HepG2 (cell line): Measurements from ENCODE around the gene MYADML2. TPM values are rescaled to one million over a fixed set of nuclear protein-coding genes. Genes with fewer than 3 reads are reported as not detected.

Source experiments
- CHD4 ChIP-seq: fragments of 200-600 bp; sonication (generic); IDR thresholded peaks from 2 replicates; pipeline ENCODE4 v1.7.0; 2017; ENCODE audit warnings: mild to moderate bottlenecking, low read length, borderline replicate concordance
- HNRNPL ChIP-seq: fragments of 200-400 bp; formaldehyde crosslinking; IDR thresholded peaks from 2 replicates; pipeline ENCODE4 v1.6.1; 2017; ENCODE audit warnings: mild to moderate bottlenecking, low read depth, low read length
- KLF15 ChIP-seq: sonication (generic); formaldehyde crosslinking; IDR thresholded peaks from 2 replicates; pipeline ENCODE4 v1.8.1; 2023; ENCODE audit warnings: borderline replicate concordance, mild to moderate bottlenecking, inconsistent platforms, missing genetic modification reagents, mixed read lengths
- MATR3 ChIP-seq: sonication (generic); formaldehyde crosslinking; IDR thresholded peaks from 2 replicates; pipeline ENCODE4 v1.4.0; 2020; ENCODE audit warnings: missing genetic modification reagents
- MEIS2 ChIP-seq: sonication (generic); formaldehyde crosslinking; IDR thresholded peaks from 2 replicates; pipeline ENCODE4 v1.9.0; 2021; ENCODE audit warnings: mild to moderate bottlenecking, missing genetic modification reagents
- PHF21A ChIP-seq: sonication (generic); formaldehyde crosslinking; IDR thresholded peaks from 2 replicates; pipeline ENCODE4 v1.5.0; 2020; ENCODE audit warnings: mild to moderate bottlenecking, missing genetic modification reagents
- PHF8 ChIP-seq: sonication (generic); formaldehyde crosslinking; IDR thresholded peaks from 2 replicates; pipeline ENCODE4 v1.5.0; 2020; ENCODE audit warnings: missing genetic modification reagents
- RBAK ChIP-seq: sonication (generic); formaldehyde crosslinking; IDR thresholded peaks from 2 replicates; pipeline ENCODE4 v1.5.1; 2020; ENCODE audit warnings: mild to moderate bottlenecking, missing genetic modification reagents
- RBM22 ChIP-seq: fragments of 200-400 bp; formaldehyde crosslinking; optimal IDR thresholded peaks from 2 replicates; pipeline ENCODE3; 2017; ENCODE audit warnings: mild to moderate bottlenecking, low read length, moderate library complexity
- RCOR2 ChIP-seq: IDR thresholded peaks from 2 replicates; pipeline ENCODE4 v1.6.1; 2016; ENCODE audit warnings: missing biosample characterization, missing genetic modification reagents
- SMARCE1 ChIP-seq: fragments of 450-650 bp; IDR thresholded peaks from 2 replicates; pipeline ENCODE4 v1.6.1; 2017; ENCODE audit warnings: borderline replicate concordance
- SRF ChIP-seq: IDR thresholded peaks from 2 replicates; pipeline ENCODE4 v1.6.1; 2011; ENCODE audit warnings: mild to moderate bottlenecking, low read depth, low read length, moderate library complexity
- TOPORS ChIP-seq: sonication (generic); formaldehyde crosslinking; IDR thresholded peaks from 2 replicates; pipeline ENCODE4 v1.8.0; 2023; ENCODE audit warnings: mild to moderate bottlenecking, missing genetic modification reagents
- ZNF441 ChIP-seq: sonication (generic); formaldehyde crosslinking; IDR thresholded peaks from 2 replicates; pipeline ENCODE4 v1.7.0; 2021; ENCODE audit warnings: missing genetic modification reagents, borderline replicate concordance
- ZNF547 ChIP-seq: sonication (generic); formaldehyde crosslinking; IDR thresholded peaks from 2 replicates; pipeline ENCODE4 v1.5.1; 2020; ENCODE audit warnings: mild to moderate bottlenecking, missing genetic modification reagents
- ZNF709 ChIP-seq: sonication (generic); formaldehyde crosslinking; IDR thresholded peaks from 2 replicates; pipeline ENCODE4 v1.5.0; 2020; ENCODE audit warnings: mild to moderate bottlenecking, missing genetic modification reagents
- ZNF879 ChIP-seq: sonication (generic); formaldehyde crosslinking; IDR thresholded peaks from 2 replicates; pipeline ENCODE4 v1.8.1; 2023; ENCODE audit warnings: missing genetic modification reagents
- polyA plus RNA-seq, 8 experiments: library from polyadenylated mRNA; depleted of rRNA in 3 of 8; stranded (reverse) in 7 of 8; unstranded in 1 of 8; fragments of >200 nt; fragmentation: Illumina TruSeq in 4 of 8; extraction: Trizol in 4 of 8; gene quantifications; 2 replicates each; pipeline versions ENCODE4 v1.2.1 to v1.2.3, GENCODE V29; 2011 to 2016; ENCODE audit warnings: low read depth in 4 of 8, missing spikeins in 1 of 8, mixed read lengths in 1 of 8; ENCODE audit not compliant: insufficient read depth in 1 of 8
- total RNA-seq, 5 experiments: library from RNA; depleted of rRNA; stranded (reverse); fragments of >200 nt; fragmentation: Illumina TruSeq; extraction: Trizol; gene quantifications; 2 replicates each; pipeline ENCODE4 v1.2.3, GENCODE V29; 2016; ENCODE audit warnings: low read depth in 1 of 5
- TF ChIP-seq, protein P1 (sequence below): fragments of 450-650 bp; IDR thresholded peaks from 2 replicates; pipeline ENCODE4 v1.6.1; 2017; ENCODE audit warnings: mild to moderate bottlenecking
- TF ChIP-seq, protein P2 (sequence below): IDR thresholded peaks from 2 replicates; pipeline ENCODE4 v1.6.1; 2016; ENCODE audit warnings: missing biosample characterization, missing genetic modification reagents, low read depth
- TF ChIP-seq, protein P3 (sequence below): sonication (generic); formaldehyde crosslinking; IDR thresholded peaks from 2 replicates; pipeline ENCODE4 v1.5.0; 2020; ENCODE audit warnings: mild to moderate bottlenecking, missing genetic modification reagents, borderline replicate concordance
- TF ChIP-seq, protein P4 (sequence below): sonication (generic); formaldehyde crosslinking; IDR thresholded peaks from 2 replicates; pipeline ENCODE4 v1.8.0; 2022; ENCODE audit warnings: mild to moderate bottlenecking, missing genetic modification reagents, moderate library complexity
- TF ChIP-seq, protein P5 (sequence below): sonication (generic); formaldehyde crosslinking; IDR thresholded peaks from 2 replicates; pipeline ENCODE4 v1.4.0; 2020; ENCODE audit warnings: low read depth, mild to moderate bottlenecking, missing genetic modification reagents

MYADML2 gene
- total and polyA plus RNA-seq, 2 of the 13 experiments (the other 11 are each of a cell fraction or from before 2014, with no cell fraction given): not detected

DNA sequence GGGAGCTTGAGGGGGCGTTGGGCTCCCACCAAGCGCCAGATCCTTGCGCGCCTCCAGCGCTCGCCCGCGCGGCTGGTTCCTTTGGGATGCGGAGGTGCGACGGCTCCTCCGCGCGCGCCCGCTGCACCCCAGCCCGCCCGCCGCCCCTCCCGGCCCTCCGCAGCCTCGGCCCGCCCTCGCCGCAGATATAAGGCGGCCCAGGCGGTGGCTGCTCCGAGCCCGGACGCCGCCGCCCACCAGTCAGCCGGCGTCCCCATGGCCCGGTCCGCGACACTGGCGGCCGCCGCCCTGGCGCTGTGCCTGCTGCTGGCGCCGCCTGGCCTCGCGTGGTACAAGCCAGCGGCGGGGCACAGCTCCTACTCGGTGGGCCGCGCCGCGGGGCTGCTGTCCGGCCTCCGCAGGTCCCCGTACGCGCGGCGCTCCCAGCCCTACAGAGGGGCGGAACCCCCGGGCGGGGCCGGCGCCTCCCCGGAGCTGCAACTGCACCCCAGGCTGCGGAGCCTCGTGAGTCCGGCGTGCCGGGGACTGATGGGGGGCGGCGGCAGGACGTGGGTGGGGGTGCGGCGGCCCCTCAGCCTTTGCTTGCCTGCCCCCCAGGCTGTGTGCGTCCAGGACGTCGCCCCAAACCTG lies 44.9 kb downstream of the MYADML2 start, which contains the start of gene NPB (continued):
- TF ChIP-seq, protein P1, sequence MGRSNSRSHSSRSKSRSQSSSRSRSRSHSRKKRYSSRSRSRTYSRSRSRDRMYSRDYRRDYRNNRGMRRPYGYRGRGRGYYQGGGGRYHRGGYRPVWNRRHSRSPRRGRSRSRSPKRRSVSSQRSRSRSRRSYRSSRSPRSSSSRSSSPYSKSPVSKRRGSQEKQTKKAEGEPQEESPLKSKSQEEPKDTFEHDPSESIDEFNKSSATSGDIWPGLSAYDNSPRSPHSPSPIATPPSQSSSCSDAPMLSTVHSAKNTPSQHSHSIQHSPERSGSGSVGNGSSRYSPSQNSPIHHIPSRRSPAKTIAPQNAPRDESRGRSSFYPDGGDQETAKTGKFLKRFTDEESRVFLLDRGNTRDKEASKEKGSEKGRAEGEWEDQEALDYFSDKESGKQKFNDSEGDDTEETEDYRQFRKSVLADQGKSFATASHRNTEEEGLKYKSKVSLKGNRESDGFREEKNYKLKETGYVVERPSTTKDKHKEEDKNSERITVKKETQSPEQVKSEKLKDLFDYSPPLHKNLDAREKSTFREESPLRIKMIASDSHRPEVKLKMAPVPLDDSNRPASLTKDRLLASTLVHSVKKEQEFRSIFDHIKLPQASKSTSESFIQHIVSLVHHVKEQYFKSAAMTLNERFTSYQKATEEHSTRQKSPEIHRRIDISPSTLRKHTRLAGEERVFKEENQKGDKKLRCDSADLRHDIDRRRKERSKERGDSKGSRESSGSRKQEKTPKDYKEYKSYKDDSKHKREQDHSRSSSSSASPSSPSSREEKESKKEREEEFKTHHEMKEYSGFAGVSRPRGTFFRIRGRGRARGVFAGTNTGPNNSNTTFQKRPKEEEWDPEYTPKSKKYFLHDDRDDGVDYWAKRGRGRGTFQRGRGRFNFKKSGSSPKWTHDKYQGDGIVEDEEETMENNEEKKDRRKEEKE: no peak
- TF ChIP-seq MATR3 (CRISPR knock-in tag) (no peak), ZNF879 (no peak; the same call in 1 of the 2 replicates), RBAK (CRISPR knock-in tag) (no peak), SRF (no peak), ZNF441 (CRISPR knock-in tag) (peak; percentile 32; the same call in 1 of the 2 replicates), RBM22 (peak; percentile 12), KLF15 (CRISPR knock-in tag) (no peak), PHF21A (CRISPR knock-in tag) (no peak), ZNF709 (peak; percentile 42; the same call in 1 of the 2 replicates), ZNF547 (0 out of 2 replicates have a peak, but pooled peaks have one; percentile 39), RCOR2 (CRISPR knock-in tag) (no peak), PHF8 (CRISPR knock-in tag) (no peak), TOPORS (no peak), SMARCE1 (no peak), HNRNPL (no peak), MEIS2 (CRISPR knock-in tag) (peak; percentile 53; the same call in 1 of the 2 replicates), CHD4 (no peak)
- TF ChIP-seq, protein P2, sequence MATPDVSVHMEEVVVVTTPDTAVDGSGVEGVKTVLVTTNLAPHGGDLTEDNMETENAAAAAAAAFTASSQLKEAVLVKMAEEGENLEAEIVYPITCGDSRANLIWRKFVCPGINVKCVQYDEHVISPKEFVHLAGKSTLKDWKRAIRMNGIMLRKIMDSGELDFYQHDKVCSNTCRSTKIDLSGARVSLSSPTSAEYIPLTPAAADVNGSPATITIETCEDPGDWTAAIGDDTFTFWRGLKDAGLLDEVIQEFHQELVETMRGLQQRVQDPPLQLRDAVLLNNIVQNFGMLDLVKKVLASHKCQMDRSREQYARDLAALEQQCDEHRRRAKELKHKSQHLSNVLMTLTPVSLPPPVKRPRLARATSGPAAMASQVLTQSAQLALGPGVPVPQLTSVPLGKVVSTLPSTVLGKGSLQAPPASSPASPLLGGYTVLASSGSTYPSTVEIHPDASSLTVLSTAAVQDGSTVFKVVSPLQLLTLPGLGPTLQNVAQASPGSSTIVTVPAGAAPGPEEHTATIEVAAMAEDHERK (CRISPR knock-in tag): no peak
- TF ChIP-seq, protein P3, sequence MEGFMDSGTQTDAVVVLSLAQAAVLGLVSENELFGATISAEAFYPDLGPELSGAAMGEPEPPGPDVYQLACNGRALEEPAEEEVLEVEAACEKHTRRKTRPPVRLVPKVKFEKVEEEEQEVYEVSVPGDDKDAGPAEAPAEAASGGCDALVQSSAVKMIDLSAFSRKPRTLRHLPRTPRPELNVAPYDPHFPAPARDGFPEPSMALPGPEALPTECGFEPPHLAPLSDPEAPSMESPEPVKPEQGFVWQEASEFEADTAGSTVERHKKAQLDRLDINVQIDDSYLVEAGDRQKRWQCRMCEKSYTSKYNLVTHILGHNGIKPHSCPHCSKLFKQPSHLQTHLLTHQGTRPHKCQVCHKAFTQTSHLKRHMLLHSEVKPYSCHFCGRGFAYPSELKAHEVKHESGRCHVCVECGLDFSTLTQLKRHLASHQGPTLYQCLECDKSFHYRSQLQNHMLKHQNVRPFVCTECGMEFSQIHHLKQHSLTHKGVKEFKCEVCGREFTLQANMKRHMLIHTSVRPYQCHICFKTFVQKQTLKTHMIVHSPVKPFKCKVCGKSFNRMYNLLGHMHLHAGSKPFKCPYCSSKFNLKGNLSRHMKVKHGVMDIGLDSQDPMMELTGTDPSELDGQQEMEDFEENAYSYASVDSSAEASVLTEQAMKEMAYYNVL (CRISPR knock-in tag): no peak
- TF ChIP-seq, protein P4, sequence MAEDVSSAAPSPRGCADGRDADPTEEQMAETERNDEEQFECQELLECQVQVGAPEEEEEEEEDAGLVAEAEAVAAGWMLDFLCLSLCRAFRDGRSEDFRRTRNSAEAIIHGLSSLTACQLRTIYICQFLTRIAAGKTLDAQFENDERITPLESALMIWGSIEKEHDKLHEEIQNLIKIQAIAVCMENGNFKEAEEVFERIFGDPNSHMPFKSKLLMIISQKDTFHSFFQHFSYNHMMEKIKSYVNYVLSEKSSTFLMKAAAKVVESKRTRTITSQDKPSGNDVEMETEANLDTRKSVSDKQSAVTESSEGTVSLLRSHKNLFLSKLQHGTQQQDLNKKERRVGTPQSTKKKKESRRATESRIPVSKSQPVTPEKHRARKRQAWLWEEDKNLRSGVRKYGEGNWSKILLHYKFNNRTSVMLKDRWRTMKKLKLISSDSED (CRISPR knock-in tag): no peak
- TF ChIP-seq, protein P5, sequence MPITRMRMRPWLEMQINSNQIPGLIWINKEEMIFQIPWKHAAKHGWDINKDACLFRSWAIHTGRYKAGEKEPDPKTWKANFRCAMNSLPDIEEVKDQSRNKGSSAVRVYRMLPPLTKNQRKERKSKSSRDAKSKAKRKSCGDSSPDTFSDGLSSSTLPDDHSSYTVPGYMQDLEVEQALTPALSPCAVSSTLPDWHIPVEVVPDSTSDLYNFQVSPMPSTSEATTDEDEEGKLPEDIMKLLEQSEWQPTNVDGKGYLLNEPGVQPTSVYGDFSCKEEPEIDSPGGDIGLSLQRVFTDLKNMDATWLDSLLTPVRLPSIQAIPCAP (CRISPR knock-in tag): peak; percentile 8; the same call in 1 of the 2 replicates
